H9 (cell line): Measurements from ENCODE around the gene AK8. TPM values are rescaled to one million over a fixed set of nuclear protein-coding genes. Genes with fewer than 3 reads are reported as not detected.

Experiments used
- DNase-seq: peaks from one replicate; pipeline ENCODE4 v3.0.0-alpha.2; 2017
- H2AFZ ChIP-seq: one replicate; pipeline ENCODE4 v1.6.1; 2013; ENCODE audit warnings: mild to moderate bottlenecking, low read length, control low read depth, moderate library complexity
- H2AK5ac ChIP-seq: 2 replicates; pipeline ENCODE4 v1.6.1; 2013; ENCODE audit warnings: low read length, control low read depth, mixed read lengths; ENCODE audit not compliant: insufficient read length
- H2BK120ac ChIP-seq: one replicate; pipeline ENCODE4 v1.6.1; 2013; ENCODE audit warnings: low read depth, mild to moderate bottlenecking, low read length, control low read depth, inconsistent platforms; ENCODE audit not compliant: poor library complexity, severe bottlenecking
- H2BK12ac ChIP-seq: 2 replicates; pipeline ENCODE4 v1.6.1; 2013; ENCODE audit warnings: low read length, control low read depth, mixed read lengths, low read depth; ENCODE audit not compliant: insufficient read length
- H2BK15ac ChIP-seq: 2 replicates; pipeline ENCODE4 v1.6.1; 2013; ENCODE audit warnings: low read depth, low read length, control low read depth
- H2BK20ac ChIP-seq: one replicate; pipeline ENCODE4 v1.6.1; 2013; ENCODE audit warnings: low read depth, mild to moderate bottlenecking, low read length, control low read depth, inconsistent platforms; ENCODE audit not compliant: poor library complexity, severe bottlenecking
- H2BK5ac ChIP-seq: 2 replicates; pipeline ENCODE4 v1.6.1; 2013; ENCODE audit warnings: low read length, control low read depth, mixed read lengths; ENCODE audit not compliant: insufficient read length
- H3K14ac ChIP-seq: 2 replicates; pipeline ENCODE4 v1.6.1; 2013; ENCODE audit warnings: low read length, control low read depth; ENCODE audit not compliant: insufficient read depth
- H3K18ac ChIP-seq: 2 replicates; pipeline ENCODE4 v1.6.1; 2013; ENCODE audit warnings: low read depth, mild to moderate bottlenecking, mixed read lengths, low read length, control low read depth; ENCODE audit not compliant: insufficient read length
- H3K23ac ChIP-seq: 2 replicates; pipeline ENCODE4 v1.6.1; 2013; ENCODE audit warnings: low read length, control low read depth, mixed read lengths, low read depth; ENCODE audit not compliant: insufficient read length
- H3K23me2 ChIP-seq: 2 replicates; pipeline ENCODE4 v1.6.1; 2013; ENCODE audit warnings: low read depth, mild to moderate bottlenecking, mixed read lengths, low read length, control low read depth; ENCODE audit not compliant: insufficient read length, poor library complexity, severe bottlenecking
- H3K27ac ChIP-seq: 2 replicates; pipeline ENCODE4 v1.5.1; 2013; ENCODE audit warnings: low read length, control low read depth, mixed read lengths, low read depth; ENCODE audit not compliant: insufficient read length
- H3K27me3 ChIP-seq: 2 replicates; pipeline ENCODE4 v1.6.1; 2013; ENCODE audit warnings: low read length, control low read depth, inconsistent platforms; ENCODE audit not compliant: insufficient read depth
- H3K4ac ChIP-seq: 2 replicates; pipeline ENCODE4 v1.6.1; 2013; ENCODE audit warnings: low read depth, mild to moderate bottlenecking, control low read depth, inconsistent platforms, low read length, moderate library complexity
- H3K4me1 ChIP-seq: 2 replicates; pipeline ENCODE4 v1.6.1; 2013; ENCODE audit warnings: low read length, control low read depth, inconsistent platforms; ENCODE audit not compliant: insufficient read depth
- H3K4me2 ChIP-seq: 2 replicates; pipeline ENCODE4 v1.6.1; 2013; ENCODE audit warnings: low read length, control low read depth, mixed read lengths; ENCODE audit not compliant: insufficient read length, insufficient read depth
- H3K56ac ChIP-seq: 2 replicates; pipeline ENCODE4 v1.6.1; 2013; ENCODE audit warnings: low read depth, mild to moderate bottlenecking, mixed read lengths, low read length, control low read depth; ENCODE audit not compliant: insufficient read length
- H3K79me1 ChIP-seq: 2 replicates; pipeline ENCODE4 v1.6.1; 2013; ENCODE audit warnings: low read depth, mild to moderate bottlenecking, moderate library complexity, low read length, control low read depth, inconsistent platforms; ENCODE audit not compliant: insufficient read depth, poor library complexity, severe bottlenecking
- H3K79me2 ChIP-seq: 2 replicates; pipeline ENCODE4 v1.6.1; 2013; ENCODE audit warnings: low read length, control low read depth, inconsistent platforms; ENCODE audit not compliant: insufficient read depth
- H3K9ac ChIP-seq: 2 replicates; pipeline ENCODE4 v1.6.1; 2013; ENCODE audit warnings: low read length, control low read depth, mixed read lengths; ENCODE audit not compliant: insufficient read length; ENCODE audit errors: extremely low read depth
- H3K9me3 ChIP-seq: one replicate; pipeline ENCODE4 v1.6.1; 2013; ENCODE audit warnings: low read depth, low read length, inconsistent platforms; ENCODE audit not compliant: control insufficient read depth
- H3T11ph ChIP-seq: one replicate; pipeline ENCODE4 v1.6.1; 2013; ENCODE audit warnings: mild to moderate bottlenecking, low read length, control low read depth, inconsistent platforms
- H4K20me1 ChIP-seq: one replicate; pipeline ENCODE4 v1.6.1; 2013; ENCODE audit not compliant: control insufficient read depth, insufficient read length, insufficient read depth
- H4K5ac ChIP-seq: 2 replicates; pipeline ENCODE4 v1.6.1; 2013; ENCODE audit warnings: low read depth, mild to moderate bottlenecking, mixed read lengths, low read length, control low read depth; ENCODE audit not compliant: insufficient read length
- H4K8ac ChIP-seq: replicated peaks from 2 replicates; pipeline ENCODE4 v1.6.1; 2013; ENCODE audit warnings: low read length, control low read depth, mixed read lengths, low read depth; ENCODE audit not compliant: insufficient read length
- H4K91ac ChIP-seq: 2 replicates; pipeline ENCODE4 v1.6.1; 2013; ENCODE audit warnings: low read depth, mild to moderate bottlenecking, moderate library complexity, mixed read lengths, low read length, control low read depth; ENCODE audit not compliant: insufficient read length
- H3K27ac Mint-ChIP-seq, 3 experiments: 2 replicates in 2 of 3; 3 replicates in 1 of 3; pipeline ENCODE4 v1.8.0; 2020 to 2021; ENCODE audit warnings: mixed read lengths in 3 of 3, mild to moderate bottlenecking in 1 of 3, moderate library complexity in 1 of 3
- H3K27me3 Mint-ChIP-seq: 2 replicates; pipeline ENCODE4 v1.8.0; 2021; ENCODE audit warnings: low read depth, mild to moderate bottlenecking, moderate library complexity, mixed read lengths
- H3K36me3 Mint-ChIP-seq, 3 experiments: 2 replicates in 2 of 3; 3 replicates in 1 of 3; pipeline ENCODE4 v1.8.0; 2020 to 2021; ENCODE audit warnings: low read depth in 3 of 3, mixed read lengths in 3 of 3; ENCODE audit not compliant: insufficient read depth in 1 of 3
- H3K4me1 Mint-ChIP-seq, 2 experiments: 2 replicates each; pipeline ENCODE4 v1.8.0; 2020; ENCODE audit warnings: mixed read lengths in 2 of 2
- H3K4me3 Mint-ChIP-seq, 2 experiments: 2 replicates in 1 of 2; 3 replicates in 1 of 2; pipeline ENCODE4 v1.8.0; 2020 to 2021; ENCODE audit warnings: mild to moderate bottlenecking in 2 of 2, mixed read lengths in 2 of 2, moderate library complexity in 1 of 2
- H3K9me3 Mint-ChIP-seq, 2 experiments: 2 replicates in 1 of 2; 3 replicates in 1 of 2; pipeline ENCODE4 v1.8.0; 2020; ENCODE audit warnings: mild to moderate bottlenecking in 2 of 2, mixed read lengths in 2 of 2, moderate library complexity in 1 of 2
- CTCF ChIP-seq: fragments of 200-600 bp; sonication (generic); conservative IDR thresholded peaks from 3 replicates; pipeline ENCODE4 v1.8.0; 2021; ENCODE audit warnings: antibody characterized with exemption, mild to moderate bottlenecking
- WGBS: extraction: QIAGEN DNeasy Blood & Tissue Kit; methylation state at CpG from one replicate; pipeline ENCODE4 v1.1.7; 2013; ENCODE audit warnings: missing lambda C conversion rate, low lambda C conversion rate, mixed read lengths; ENCODE audit not compliant: insufficient read length; ENCODE audit errors: extremely low coverage; 5-methylcytosine and 5-hydroxymethylcytosine counted together
- total RNA-seq: library from RNA; stranded (reverse); gene quantifications from 2 replicates; pipeline ENCODE4 v1.2.1, GENCODE V29; 2021

AK8 gene
- total RNA-seq, 1 experiment from 2014 or later, result 0.44 TPM

- Histone ChIP-seq H3K18ac (no peak overlapping the region), H4K8ac (no peak overlapping the region), H3K79me2 (no peaks in the 10 kb centered on the region), H3K23ac (no peak overlapping the region), H2BK15ac (no peak overlapping the region), H2BK20ac (no peak overlapping the region), H3T11ph (no peak overlapping the region), H3K4me2 (no peak overlapping the region), H3K23me2 (no peaks in the 10 kb centered on the region), H3K27me3 (no peaks in the 10 kb centered on the region), H2AK5ac (no peak overlapping the region), H3K79me1 (no peaks in the 10 kb centered on the region), H4K20me1 (no peaks in the 10 kb centered on the region), H2BK12ac (no peak overlapping the region), H3K4me1 (no peaks in the 10 kb centered on the region), H3K4ac (no peak overlapping the region), H2BK120ac (no peak overlapping the region), H3K27ac (no peak overlapping the region), H3K9me3 (no peaks in the 10 kb centered on the region), H3K14ac (no peak overlapping the region), H3K9ac (no peak overlapping the region), H3K56ac (no peak overlapping the region), H2AFZ (no peak overlapping the region), H4K91ac (no peak overlapping the region), H2BK5ac (no peak overlapping the region), H4K5ac (no peak overlapping the region)
- H3K36me3 Mint-ChIP-seq, result peaks cover 0 to 13% (median 7%) of the 10 kb centered on the region in 3 experiments; a peak in 5 of 7 replicates
- H3K4me1 Mint-ChIP-seq, result peaks cover 6 to 8% of the 10 kb centered on the region in 2 experiments
- TF ChIP-seq CTCF, result no peak
- peaks cover 15 to 18% of the 10 kb centered on the region in 2 experiments for H3K9me3 Mint-ChIP-seq
- no peak for DNase-seq
- H3K4me3 Mint-ChIP-seq, result no peak overlapping the region
- H3K27me3 Mint-ChIP-seq, result peaks cover 57% of the 10 kb centered on the region
- no CpG with 5 or more reads among the region's 11 CpGs for WGBS
- no peak overlapping the region for H3K27ac Mint-ChIP-seq
These were observed 101.8 kb downstream of the AK8 start for GRCh38 chr9:132776268-132776667.
